Keratinocyte (primary cell): ENCODE results near the gene RRAGA. TPM values are rescaled to one million over a fixed set of nuclear protein-coding genes. Genes with fewer than 3 reads are reported as not detected.

Experiments
- DNase-seq: peaks from one replicate; pipeline ENCODE4 v3.0.0-alpha.2; 2011; ENCODE audit warnings: low read depth, missing footprints, low spot score
- FAIRE-seq: peaks from 2 replicates; lab custom pipeline; 2011; peaks lifted over from hg19 to GRCh38; lab: Jason Lieb, UNC
- H2AFZ ChIP-seq: 2 replicates; pipeline ENCODE4 v1.6.0; 2012; ENCODE audit warnings: low read length, control low read depth, inconsistent platforms; ENCODE audit not compliant: control insufficient read depth
- H3K27ac ChIP-seq: 2 replicates; pipeline ENCODE4 v1.5.1; 2011; ENCODE audit warnings: low read length; ENCODE audit not compliant: control insufficient read depth, insufficient read depth
- H3K27me3 ChIP-seq: 3 replicates; pipeline ENCODE4 v1.6.0; 2011; ENCODE audit warnings: low read length; ENCODE audit not compliant: control insufficient read depth, insufficient read depth; ENCODE audit errors: extremely low read depth
- H3K36me3 ChIP-seq, 2 experiments: 2 replicates in 1 of 2; 3 replicates in 1 of 2; pipeline ENCODE4 v1.5.1; 2011; ENCODE audit warnings: low read length in 2 of 2, mild to moderate bottlenecking in 1 of 2; ENCODE audit not compliant: control insufficient read depth in 2 of 2, insufficient read depth in 2 of 2; ENCODE audit errors: extremely low read depth in 1 of 2
- H3K4me1 ChIP-seq: 3 replicates; pipeline ENCODE4 v1.5.1; 2011; ENCODE audit warnings: low read length; ENCODE audit not compliant: control insufficient read depth, insufficient read depth; ENCODE audit errors: extremely low read depth
- H3K4me2 ChIP-seq: 3 replicates; pipeline ENCODE4 v1.6.0; 2011; ENCODE audit warnings: low read depth, low read length; ENCODE audit not compliant: control insufficient read depth, insufficient read depth; ENCODE audit errors: extremely low read depth
- H3K4me3 ChIP-seq, 3 experiments: fragments of 200-600 bp in 1 of 3; sonication (generic) in 1 of 3; 2 replicates in 2 of 3; 3 replicates in 1 of 3; pipeline ENCODE4 v1.5.1; 2011 to 2016; ENCODE audit warnings: low read length in 3 of 3, mild to moderate bottlenecking in 3 of 3, control low read depth in 2 of 3, inconsistent platforms in 1 of 3, low read depth in 1 of 3, mixed read lengths in 1 of 3, mixed run types in 1 of 3, moderate library complexity in 1 of 3; ENCODE audit not compliant: control insufficient read depth in 2 of 3, insufficient read depth in 2 of 3; ENCODE audit errors: extremely low read depth in 1 of 3
- H3K79me2 ChIP-seq: 2 replicates; pipeline ENCODE4 v1.6.0; 2012; ENCODE audit warnings: low read length; ENCODE audit not compliant: control insufficient read depth, insufficient read depth
- H3K9ac ChIP-seq: 3 replicates; pipeline ENCODE4 v1.6.0; 2011; ENCODE audit warnings: low read length; ENCODE audit not compliant: control insufficient read depth, insufficient read depth; ENCODE audit errors: extremely low read depth
- H3K9me1 ChIP-seq: 3 replicates; pipeline ENCODE4 v1.6.0; 2011; ENCODE audit warnings: low read length; ENCODE audit not compliant: control insufficient read depth, insufficient read depth; ENCODE audit errors: extremely low read depth
- H3K9me3 ChIP-seq: 2 replicates; pipeline ENCODE4 v1.5.1; 2012; ENCODE audit warnings: low read depth, low read length; ENCODE audit not compliant: control insufficient read depth
- H4K20me1 ChIP-seq: 3 replicates; pipeline ENCODE4 v1.6.0; 2011; ENCODE audit warnings: low read length; ENCODE audit not compliant: control insufficient read depth, insufficient read depth; ENCODE audit errors: extremely low read depth
- EZH2 ChIP-seq: IDR thresholded peaks from one replicate; pipeline ENCODE4 v1.6.1; 2012; ENCODE audit warnings: inconsistent platforms, mild to moderate bottlenecking, low read length, moderate library complexity
- dilution Hi-C: fragments of 300-500 bp; cut with MboI; formaldehyde crosslinking; loops from one replicate; pipeline ENCODE4 v1.7.0; 2020; ENCODE audit warnings: low sequenced_read_pairs; ENCODE audit not compliant: extremely low pct_ligation_motif_present
- polyA plus RNA-seq, 5 experiments: library from polyadenylated mRNA; depleted of rRNA in 3 of 5; stranded (reverse) in 3 of 5; stranded (forward) in 1 of 5; unstranded in 1 of 5; fragments of >200 nt; gene quantifications; 1 replicate in 1 of 5; 2 replicates in 3 of 5; 3 replicates in 1 of 5; pipeline versions ENCODE4 v1.2.1 to v1.2.3, GENCODE V29; 2011 to 2012; ENCODE audit warnings: missing spikeins in 2 of 5, low read depth in 1 of 5, low replicate concordance in 1 of 5
- TF ChIP-seq, protein P1 (sequence below), 3 experiments: IDR thresholded peaks in 1 of 3; conservative IDR thresholded peaks in 1 of 3; optimal IDR thresholded peaks in 1 of 3; 2 replicates in 2 of 3; 3 replicates in 1 of 3; pipeline versions ENCODE3 to v1.5.1; 2011; ENCODE audit warnings: low read length in 3 of 3, mild to moderate bottlenecking in 3 of 3, moderate library complexity in 2 of 3, control low read depth in 1 of 3, inconsistent platforms in 1 of 3; ENCODE audit not compliant: insufficient read depth in 2 of 3; ENCODE audit errors: extremely low read depth in 1 of 3

RRAGA gene
- polyA plus RNA-seq, 1 donor (not counting 4 experiments of a cell fraction or from before 2014, with no cell fraction given): 137 TPM

DNA sequence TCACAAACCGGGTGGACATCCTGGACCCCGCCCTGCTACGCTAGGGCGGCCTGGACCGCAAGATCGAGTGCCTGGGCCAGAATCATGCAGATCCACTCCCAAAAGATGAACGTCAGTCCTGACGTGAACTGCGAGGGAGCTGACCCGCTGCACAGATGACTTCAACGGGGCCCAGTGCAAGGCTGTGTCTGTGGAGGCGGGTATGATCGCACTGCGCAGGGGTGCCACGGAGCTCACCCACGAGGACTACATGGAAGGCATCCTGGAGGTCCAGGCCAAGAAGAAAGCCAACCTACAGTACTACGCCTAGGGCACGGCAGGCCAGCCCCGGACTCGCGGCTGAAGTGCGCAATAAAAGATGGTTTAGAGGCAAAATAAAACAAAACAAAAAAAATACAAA lies 21.4 kb upstream of the RRAGA start:
- H3K4me2 ChIP-seq: no peak overlapping the region
- H3K4me1 ChIP-seq: no peaks in the 10 kb centered on the region
- H3K27me3 ChIP-seq: no peaks in the 10 kb centered on the region
- no peak for DNase-seq
- no peaks in the 10 kb centered on the region for H3K9me1 ChIP-seq
- no peak for FAIRE-seq
- H3K27ac ChIP-seq: no peak overlapping the region
- TF ChIP-seq, protein P1, sequence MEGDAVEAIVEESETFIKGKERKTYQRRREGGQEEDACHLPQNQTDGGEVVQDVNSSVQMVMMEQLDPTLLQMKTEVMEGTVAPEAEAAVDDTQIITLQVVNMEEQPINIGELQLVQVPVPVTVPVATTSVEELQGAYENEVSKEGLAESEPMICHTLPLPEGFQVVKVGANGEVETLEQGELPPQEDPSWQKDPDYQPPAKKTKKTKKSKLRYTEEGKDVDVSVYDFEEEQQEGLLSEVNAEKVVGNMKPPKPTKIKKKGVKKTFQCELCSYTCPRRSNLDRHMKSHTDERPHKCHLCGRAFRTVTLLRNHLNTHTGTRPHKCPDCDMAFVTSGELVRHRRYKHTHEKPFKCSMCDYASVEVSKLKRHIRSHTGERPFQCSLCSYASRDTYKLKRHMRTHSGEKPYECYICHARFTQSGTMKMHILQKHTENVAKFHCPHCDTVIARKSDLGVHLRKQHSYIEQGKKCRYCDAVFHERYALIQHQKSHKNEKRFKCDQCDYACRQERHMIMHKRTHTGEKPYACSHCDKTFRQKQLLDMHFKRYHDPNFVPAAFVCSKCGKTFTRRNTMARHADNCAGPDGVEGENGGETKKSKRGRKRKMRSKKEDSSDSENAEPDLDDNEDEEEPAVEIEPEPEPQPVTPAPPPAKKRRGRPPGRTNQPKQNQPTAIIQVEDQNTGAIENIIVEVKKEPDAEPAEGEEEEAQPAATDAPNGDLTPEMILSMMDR (optimal IDR thresholded peaks at IDR 0.05 in 1 of 3, IDR thresholded peaks at IDR 0.05 in 1 of 3, conservative IDR thresholded peaks at IDR 0.05 in 1 of 3; ENCODE audit: extremely low read depth in 1 of 3, insufficient read depth in 2 of 3, low read length in 3 of 3): no peak
- TF ChIP-seq EZH2: no peak
- H3K9ac ChIP-seq: no peak overlapping the region
- H3K9me3 ChIP-seq: no peaks in the 10 kb centered on the region
- no peaks in the 10 kb centered on the region for H3K36me3 ChIP-seq
- H2AFZ ChIP-seq: no peak overlapping the region
- dilution Hi-C loops: no loop called here
- no peaks in the 10 kb centered on the region for H3K79me2 ChIP-seq
- no peak overlapping the region for H3K4me3 ChIP-seq
- no peaks in the 10 kb centered on the region for H4K20me1 ChIP-seq

DNA sequence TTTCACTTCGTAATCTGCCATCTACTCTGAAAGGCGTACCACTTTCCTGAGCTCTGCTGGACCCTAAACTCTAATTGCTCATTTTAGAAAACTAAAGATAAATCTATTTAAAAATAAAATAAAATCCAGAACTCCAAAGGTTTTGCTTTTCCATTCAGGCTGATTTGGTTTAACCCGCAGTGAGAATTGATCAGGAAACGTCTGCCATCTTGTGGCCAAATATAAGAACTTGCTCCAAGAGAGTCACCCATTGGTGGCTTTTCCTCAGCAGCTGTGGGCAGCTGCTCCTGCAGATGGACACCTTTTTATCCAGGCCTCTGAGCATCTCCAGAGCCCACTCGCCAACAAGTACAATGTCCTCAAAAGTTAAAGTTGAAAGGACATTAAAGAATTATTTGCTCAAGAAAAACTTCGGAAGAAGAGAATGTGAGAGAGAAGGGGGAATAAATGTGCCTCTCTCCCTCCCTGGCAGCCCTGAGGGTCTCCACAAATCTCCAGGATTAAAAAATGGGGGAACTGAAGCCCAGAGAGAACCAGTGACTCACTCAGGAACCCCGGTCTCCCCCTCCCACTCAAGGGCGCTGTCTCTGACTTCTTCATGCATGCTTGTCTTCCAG lies 20.3 kb upstream of the RRAGA start:
- Histone ChIP-seq H3K4me1 (no peaks in the 10 kb centered on the region), H2AFZ (no peak overlapping the region), H3K36me3 (no peaks in the 10 kb centered on the region), H3K4me3 (no peak overlapping the region), H3K27me3 (no peaks in the 10 kb centered on the region), H3K79me2 (no peaks in the 10 kb centered on the region), H3K9me1 (no peaks in the 10 kb centered on the region), H3K9me3 (no peaks in the 10 kb centered on the region), H3K4me2 (no peak overlapping the region), H3K27ac (no peak overlapping the region), H3K9ac (no peak overlapping the region), H4K20me1 (no peaks in the 10 kb centered on the region)
- peak; percentile 86 for FAIRE-seq
- TF ChIP-seq, protein P1 (optimal IDR thresholded peaks at IDR 0.05 in 1 of 3, IDR thresholded peaks at IDR 0.05 in 1 of 3, conservative IDR thresholded peaks at IDR 0.05 in 1 of 3; ENCODE audit: extremely low read depth in 1 of 3, insufficient read depth in 2 of 3, low read length in 3 of 3): peak; percentile 55 to 76 (median 65)
- TF ChIP-seq EZH2: no peak
- no peak for DNase-seq
- dilution Hi-C loops: no loop called here
